IPS-NIHi7 (cell line): ENCODE measurements around the gene SMYD4.
"Not testable (repeated sequence)": the region's sequence is repeated elsewhere in the genome, so short reads cannot be mapped to it uniquely, and the experiment has no call there.

ENCODE experiments used
- DNase-seq: peaks from one replicate; pipeline ENCODE4 v3.0.0; 2012; ENCODE audit warnings: mixed read lengths; ENCODE audit errors: extremely low spot score

SMYD4 gene

GRCh38 chr17:1754430-1755112, 75.1 kb downstream of the SMYD4 start:
- no peak for DNase-seq

GRCh38 chr17:1753767-1754429, 75.8 kb downstream of the SMYD4 start:
- no peak for DNase-seq

GRCh38 chr17:1752425-1753262, 77.1 kb downstream of the SMYD4 start:
- DNase-seq, result peak; percentile 58

GRCh38 chr17:1750628-1751027, 79.1 kb downstream of the SMYD4 start:
- no peak for DNase-seq

GRCh38 chr17:1746975-1747543, 82.6 kb downstream of the SMYD4 start:
- no peak for DNase-seq

- no peak for DNase-seq
Observed at GRCh38 chr17:1745513-1746020, 84.1 kb downstream of the SMYD4 start.

- DNase-seq, result no peak
Observed at GRCh38 chr17:1744551-1745512, 84.9 kb downstream of the SMYD4 start.

GRCh38 chr17:1743088-1743439, 86.6 kb downstream of the SMYD4 start:
- DNase-seq, result no peak

GRCh38 chr17:1742371-1743087, 87.2 kb downstream of the SMYD4 start, which contains the start of gene SERPINF2:
SERPINF2 (plus strand) TSS chr17:1742871; CDS start chr17:1744996, 2,125 bp downstream.
- no peak for DNase-seq

GRCh38 chr17:1741899-1742298, 87.8 kb downstream of the SMYD4 start:
- DNase-seq, result not testable (repeated sequence)

- DNase-seq, result no peak
Observed at GRCh38 chr17:1737531-1738291, 92.0 kb downstream of the SMYD4 start.

GRCh38 chr17:1736348-1737281, 93.1 kb downstream of the SMYD4 start:
- DNase-seq, result no peak

- DNase-seq, result no peak
Observed at GRCh38 chr17:1735834-1736347, 93.8 kb downstream of the SMYD4 start.

GRCh38 chr17:1735418-1735817, 94.3 kb downstream of the SMYD4 start:
- DNase-seq, result no peak

- no peak for DNase-seq
Observed at GRCh38 chr17:1733759-1734158, 95.9 kb downstream of the SMYD4 start.

GRCh38 chr17:1732833-1733321, 96.8 kb downstream of the SMYD4 start:
- DNase-seq, result no peak

- no peak for DNase-seq
Observed at GRCh38 chr17:1732241-1732832, 97.4 kb downstream of the SMYD4 start.

GRCh38 chr17:1731194-1731506, 98.6 kb downstream of the SMYD4 start:
- DNase-seq, result no peak
